Skeletal muscle cell (primary cell): ENCODE data around the gene OR6B2.

Source experiments
- DNase-seq: peaks from one replicate; pipeline ENCODE4 v3.0.0-alpha.2; 2010; ENCODE audit warnings: low read depth
- H3K4me3 ChIP-seq: 2 replicates; pipeline ENCODE4 v1.5.1; 2011; ENCODE audit warnings: low read depth, mild to moderate bottlenecking, control low read depth, low read length, moderate library complexity

Gene OR6B2

DNA sequence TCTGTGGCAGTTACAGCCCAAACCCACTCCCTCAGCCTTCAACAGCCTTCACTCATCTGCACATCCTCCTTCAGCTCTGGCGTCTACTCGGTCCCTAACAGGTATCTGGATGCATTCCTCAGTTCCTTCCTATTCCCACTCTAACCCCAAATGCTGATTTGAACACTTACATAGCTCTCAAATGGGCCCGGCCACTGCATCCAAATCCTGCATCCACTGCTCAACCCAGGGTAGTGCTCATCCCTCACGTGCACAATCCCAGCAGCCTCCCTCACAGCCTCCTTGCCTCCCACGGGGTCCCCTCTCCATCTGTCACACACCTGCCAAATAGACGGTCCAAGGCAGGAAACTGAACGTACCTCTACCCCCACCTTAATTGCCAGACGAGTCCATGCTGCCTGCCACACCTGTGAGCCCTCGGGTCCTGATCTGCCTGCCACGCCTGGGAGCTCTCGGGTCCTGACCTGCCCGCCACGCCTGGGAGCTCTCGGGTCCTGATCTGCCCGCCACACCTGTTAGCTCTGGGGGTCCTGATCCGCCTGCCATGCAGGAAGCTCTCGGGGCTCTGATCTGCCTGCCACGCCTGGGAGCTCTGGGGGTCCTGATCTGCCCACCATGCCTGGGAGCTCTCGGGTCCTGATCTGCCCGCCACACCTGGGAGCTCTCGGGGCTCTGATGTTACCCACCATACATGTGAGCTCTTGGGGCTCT lies 13.2 kb upstream of the OR6B2 start:
- no peak overlapping the region for H3K4me3 ChIP-seq
- DNase-seq: no peak

DNA sequence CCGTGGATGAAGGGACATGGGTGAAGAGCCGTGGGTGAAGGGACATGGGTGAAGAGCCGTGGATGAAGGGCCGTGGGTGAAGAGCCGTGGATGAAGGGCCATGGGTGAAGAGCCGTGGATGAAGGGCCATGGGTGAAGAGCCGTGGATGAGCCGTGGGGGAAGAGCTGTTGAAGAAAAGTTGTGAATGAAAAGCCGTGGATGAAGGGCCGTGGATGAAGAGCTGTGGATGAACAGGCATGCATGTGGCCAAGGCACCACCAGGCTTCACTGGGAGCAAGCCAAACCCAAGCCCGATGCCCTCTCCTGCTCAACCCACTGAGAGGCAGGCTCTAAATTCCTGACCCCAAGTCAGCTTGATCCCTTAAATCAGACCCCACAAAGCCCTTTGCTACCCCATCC lies 12.5 kb upstream of the OR6B2 start:
- DNase-seq: no peak
- no peak overlapping the region for H3K4me3 ChIP-seq

DNA sequence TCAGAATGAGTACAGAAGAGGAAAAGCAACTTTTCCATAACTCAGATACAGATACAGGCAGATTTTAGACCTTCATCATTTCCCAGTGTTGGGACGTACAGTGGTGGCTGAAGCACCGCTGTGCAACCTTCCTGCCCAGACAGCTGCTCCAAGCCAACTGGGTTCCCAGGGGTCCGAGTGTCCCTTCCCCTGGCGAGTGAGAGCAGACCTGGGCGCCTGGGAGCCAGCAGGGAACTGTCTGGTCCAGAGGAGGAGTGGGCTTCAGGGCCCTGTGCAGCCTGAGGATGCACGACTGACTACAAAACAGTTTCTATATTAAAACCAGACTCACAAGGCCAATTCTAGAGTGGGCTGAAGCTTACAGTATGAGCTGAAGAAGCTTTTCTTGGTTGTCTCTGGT lies 11.1 kb upstream of the OR6B2 start:
- no peak overlapping the region for H3K4me3 ChIP-seq
- no peak for DNase-seq

DNA sequence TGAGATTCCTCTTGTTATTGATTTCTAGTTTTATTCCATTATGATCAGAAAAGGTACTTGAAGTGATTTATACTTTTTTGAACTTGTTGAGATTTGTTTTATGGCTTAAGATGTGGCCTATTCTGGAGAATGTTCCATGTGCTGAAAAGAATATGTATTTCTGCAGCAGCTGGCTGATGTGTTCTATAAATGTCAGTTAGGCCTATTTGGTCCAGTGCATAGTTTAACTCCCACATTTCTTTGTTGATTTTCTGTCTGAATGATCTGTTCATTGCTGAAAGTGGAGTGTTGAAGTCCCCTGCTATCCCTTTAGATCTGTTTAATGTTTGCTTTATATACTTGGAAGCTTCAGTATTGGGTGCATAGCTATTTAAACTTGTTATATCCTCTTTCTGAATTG lies 7.1 kb upstream of the OR6B2 start:
- no peak for DNase-seq
- no peak overlapping the region for H3K4me3 ChIP-seq

DNA sequence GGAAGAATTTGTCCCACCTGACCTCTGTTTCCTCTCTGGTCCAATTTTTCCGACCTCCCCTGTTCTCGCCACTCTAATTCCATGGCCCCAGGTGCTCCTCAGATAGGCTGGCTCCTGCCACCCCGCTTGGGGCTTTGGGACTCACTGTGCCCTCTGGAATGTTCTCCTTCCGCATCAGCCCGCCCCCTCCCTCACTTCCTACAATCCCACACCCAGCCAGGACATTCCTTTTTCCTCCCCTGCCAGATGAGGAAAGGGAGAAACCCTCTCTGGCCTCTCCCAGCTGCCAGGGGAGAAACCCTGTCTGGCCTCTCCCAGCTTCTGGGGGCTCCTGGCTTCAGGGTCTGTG lies 3.1 kb upstream of the OR6B2 start:
- no peak overlapping the region for H3K4me3 ChIP-seq
- no peak for DNase-seq

DNA sequence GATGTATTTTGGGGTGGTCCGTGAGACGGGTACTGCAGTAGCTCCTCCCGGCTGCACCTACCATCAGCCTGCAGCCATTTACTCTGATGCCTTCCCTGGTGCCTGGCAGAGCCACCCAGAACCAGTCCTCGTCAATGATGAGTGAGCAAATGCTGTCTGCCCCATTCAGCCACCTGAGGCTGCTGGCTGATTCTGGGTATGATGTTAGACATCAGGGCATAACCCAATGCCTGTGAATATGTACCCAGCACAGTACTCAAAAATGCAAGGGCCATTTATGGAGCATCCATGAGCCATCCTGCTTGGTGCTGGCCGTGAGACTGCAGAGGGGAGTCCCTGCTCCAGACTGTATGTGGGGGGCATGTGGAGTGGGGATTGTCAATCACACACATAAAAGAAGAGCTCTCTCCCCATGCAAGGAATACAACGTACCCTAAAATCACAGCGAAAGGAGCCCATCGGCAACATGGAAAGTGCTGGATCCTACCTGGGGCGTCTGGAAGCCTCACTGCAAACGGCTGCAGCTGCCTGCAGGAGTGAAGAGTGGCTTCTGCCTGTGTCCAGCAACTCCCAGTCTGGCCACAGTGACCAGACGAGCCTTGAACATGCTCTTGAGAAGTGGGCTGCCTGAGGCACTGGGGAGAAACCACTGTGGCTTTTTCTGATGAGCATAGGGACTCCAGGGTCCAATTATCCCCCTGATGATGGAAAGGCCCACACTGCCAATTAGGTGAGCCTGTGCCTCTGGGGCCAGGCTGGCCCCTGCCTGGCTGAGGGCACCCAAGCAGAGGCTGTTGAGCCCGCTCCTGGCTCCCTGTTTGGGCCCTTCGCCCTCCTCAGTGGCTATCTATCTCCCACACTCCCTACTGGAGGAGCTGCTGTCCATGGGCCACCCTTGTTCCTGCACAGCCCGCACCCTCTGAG lies 2.4 kb upstream of the OR6B2 start:
- no peak overlapping the region for H3K4me3 ChIP-seq
- no peak for DNase-seq

DNA sequence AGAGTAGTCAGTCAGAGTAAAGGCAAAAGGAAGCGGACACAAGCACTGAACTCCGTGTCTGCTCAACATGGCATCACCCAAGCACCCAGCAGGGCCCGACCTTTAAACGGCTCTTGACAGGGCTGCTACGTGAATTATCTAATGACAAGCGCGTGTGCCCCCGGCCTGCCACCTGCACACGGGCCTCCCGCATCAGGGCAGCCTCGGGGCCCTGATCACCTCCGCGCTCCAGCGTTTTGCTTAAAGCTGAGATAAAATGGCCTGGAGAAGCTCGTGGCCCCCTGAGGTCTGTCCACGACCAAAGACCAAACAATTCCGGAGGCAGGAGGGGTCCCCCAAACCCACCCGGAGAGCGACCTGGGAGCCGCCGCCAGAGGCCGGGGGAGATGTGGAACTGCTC lies 5.5 kb downstream of the OR6B2 start:
- H3K4me3 ChIP-seq: peak overlapping the region; percentile 94
- no peak for DNase-seq

DNA sequence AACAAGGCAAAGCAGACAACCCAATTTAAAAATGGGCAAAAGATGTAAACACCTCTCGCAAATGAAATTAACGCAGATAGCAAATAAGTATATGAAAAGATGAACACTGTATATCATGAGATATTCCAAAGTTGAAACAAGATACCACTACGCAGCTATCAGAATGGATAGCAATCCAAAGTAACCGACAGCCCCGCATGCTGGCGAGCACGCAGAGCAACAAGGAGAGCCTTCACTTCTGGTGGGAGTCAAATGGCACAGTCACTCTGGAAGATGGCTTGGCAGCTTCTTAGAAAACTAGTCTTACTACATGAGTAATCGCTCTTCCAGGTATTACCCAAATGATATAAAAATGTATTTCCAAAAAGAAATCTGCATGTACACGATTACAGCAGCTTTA lies 6.4 kb downstream of the OR6B2 start:
- H3K4me3 ChIP-seq: peak overlapping the region; percentile 94
- DNase-seq: no peak

DNA sequence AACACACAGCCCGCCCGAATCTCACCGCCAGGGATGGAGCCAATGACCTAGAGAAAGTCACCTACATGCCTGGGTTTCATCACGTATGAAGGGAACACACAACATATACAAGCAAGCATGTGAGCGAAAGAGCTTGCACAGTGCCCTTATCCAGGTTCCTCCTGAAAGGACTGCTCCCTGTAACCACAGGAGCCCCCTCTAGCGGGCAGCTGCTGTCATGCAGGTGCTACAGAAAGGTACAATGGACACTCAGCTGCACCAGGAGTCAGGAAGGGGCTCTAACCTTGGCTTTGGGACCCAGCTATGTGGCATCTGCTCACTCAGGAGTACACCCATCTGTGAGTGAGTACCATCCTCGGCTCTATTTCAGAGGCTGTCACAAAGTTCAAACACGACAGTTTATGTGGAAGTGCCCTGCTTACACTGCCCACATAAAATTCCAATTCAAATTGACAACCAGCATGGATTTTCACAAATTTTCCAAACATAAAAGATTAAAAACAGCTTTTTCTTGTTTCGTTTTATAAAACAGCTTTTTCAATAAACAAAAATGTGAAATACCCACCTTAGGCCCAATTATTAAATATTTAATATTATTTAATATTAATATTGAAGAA lies 8.6 kb downstream of the OR6B2 start:
- H3K4me3 ChIP-seq: no peak overlapping the region
- peak; percentile 17 for DNase-seq

DNA sequence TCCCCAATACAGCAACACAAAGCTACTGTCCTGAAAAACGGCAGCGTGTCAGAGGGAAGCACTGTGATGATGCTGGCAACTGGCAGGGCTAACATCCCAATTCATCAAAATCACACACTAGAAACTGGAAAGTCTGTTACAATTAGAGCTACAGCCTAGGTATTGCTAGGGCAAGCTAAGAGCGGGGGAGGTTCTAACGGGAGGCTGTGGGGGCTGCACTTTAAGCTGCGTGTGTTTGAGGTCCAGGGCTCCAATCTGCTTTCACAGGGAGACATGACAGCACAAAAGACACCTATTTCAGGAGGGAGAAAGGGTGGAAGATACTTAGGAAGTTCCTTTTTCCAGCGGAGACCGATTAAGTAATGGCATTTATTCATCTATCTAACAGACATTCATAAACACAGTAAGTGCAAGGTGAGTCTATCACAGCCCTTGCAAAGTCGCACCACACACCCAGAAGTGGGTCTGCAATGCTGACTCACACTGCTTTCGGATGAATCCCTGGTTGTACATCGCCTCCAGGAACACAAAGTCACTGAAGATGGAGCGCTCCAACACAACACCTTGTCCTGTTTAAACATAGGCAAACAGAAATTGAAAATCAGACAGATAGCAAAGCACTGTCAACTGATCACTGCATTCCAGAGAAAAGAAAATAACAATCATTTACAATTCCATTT lies 12.0 kb downstream of the OR6B2 start:
- no peak for DNase-seq
- H3K4me3 ChIP-seq: no peak overlapping the region

DNA sequence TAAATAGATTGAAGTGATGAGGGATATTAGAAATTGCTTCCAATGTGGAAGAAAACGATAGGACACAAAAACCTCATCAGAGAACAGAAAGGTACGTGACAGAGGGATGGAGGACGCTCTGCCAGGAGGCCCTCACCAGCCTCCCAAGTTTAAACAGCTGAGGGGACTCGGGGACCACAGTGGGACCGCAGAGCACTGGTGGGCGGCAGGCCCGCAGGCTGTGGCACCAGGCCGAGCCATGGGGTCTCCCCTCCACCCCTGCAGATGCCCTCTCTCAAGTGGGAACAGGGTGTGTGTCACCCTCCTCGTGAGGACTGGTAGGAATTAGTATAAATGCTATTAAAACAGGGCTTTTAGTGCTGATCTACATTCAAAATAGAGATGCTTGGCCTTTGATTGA lies 15.9 kb downstream of the OR6B2 start:
- DNase-seq: no peak
- H3K4me3 ChIP-seq: no peak overlapping the region

DNA sequence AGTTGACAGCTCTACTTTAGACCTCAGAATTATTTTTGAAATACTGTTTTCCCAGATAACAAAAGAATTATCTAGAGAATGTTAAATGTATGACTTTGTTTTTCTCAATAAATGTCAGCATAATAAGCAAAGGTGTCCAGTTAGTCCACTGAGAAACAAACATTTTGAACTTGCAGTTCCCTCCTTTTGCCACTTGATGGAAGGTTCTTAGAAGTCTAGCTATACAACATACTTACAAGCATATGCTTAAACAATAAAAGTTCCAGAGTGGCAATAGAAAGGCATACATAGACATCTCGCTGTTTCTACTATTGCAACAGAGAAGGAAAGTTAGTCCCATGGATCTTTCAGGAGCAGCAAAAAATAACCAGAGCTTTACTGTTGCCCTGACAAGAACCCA lies 16.9 kb downstream of the OR6B2 start:
- H3K4me3 ChIP-seq: no peak overlapping the region
- DNase-seq: no peak

DNA sequence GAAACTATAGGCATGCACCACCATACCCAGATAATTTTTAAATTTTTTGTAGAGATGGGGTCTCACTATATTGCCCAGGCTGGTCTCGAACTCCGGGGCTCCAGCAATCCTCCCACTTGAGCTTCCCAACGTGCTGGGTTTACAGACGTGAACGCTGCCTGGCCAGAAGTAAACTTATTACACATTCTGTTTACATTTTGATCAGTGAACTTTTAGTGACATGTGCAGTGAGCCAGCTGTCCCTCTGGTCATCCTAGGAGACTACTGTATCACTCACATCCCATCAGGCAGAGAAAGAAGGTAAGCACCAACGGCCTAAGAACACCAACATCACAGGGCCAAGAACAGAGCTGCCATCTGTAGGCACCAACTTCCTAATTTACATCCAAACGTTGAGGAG lies 27.2 kb downstream of the OR6B2 start:
- DNase-seq: no peak

DNA sequence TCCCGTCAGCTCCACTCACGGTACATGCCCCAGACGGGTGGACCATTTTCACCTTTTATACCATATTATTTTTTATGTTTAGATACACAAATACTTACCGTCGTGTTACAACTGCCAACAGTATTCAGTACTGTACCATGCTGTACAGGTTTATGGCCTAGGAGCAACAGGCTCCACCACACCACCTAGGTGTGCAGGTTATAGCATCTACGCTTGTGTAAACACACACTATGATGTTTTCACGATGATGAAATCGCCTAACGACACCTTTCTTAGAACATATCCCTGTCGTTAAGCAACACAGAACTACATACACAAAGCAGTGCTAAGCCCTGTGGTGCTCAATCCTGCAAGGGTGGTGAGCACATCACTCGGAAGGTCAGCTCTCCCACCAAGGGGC lies 29.6 kb downstream of the OR6B2 start:
- no peak overlapping the region for H3K4me3 ChIP-seq
- DNase-seq: no peak

More for the DNA sequence above, 27.2 kb downstream of the OR6B2 start:
- no peak overlapping the region for H3K4me3 ChIP-seq

DNA sequence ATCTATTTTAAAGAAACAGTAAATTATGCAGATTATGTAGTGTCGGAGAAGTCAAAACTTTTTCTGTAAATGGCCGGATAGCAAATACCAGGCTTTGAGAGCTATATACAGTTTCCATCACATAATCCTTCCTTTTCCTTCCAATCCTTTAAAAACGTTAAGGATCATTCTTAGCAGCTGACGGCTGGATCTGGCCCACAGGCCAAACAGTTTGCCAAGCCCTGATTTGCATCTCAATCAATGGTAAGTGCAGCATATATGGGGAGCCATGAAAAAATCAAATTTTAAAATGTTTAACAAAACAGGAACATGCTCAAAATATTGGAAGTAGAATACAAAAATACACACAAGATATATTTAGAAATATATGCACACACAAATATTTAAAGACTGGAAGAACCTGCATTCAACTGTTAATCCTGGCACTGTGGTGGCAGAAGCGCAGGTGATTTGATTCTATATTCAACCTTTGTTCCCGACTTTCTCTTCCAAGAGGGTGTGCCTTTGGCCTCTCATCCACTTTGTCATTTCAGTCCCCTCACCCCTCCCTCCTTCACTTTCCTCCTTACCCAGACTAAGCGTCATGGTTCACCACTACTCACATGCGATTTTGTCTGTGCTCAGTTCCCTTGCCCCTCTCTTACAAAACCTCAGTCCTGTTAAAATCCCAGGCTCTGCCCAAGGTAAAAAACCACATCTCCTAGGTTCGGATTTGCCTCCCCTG lies 32.4 kb downstream of the OR6B2 start:
- no peak for DNase-seq

DNA sequence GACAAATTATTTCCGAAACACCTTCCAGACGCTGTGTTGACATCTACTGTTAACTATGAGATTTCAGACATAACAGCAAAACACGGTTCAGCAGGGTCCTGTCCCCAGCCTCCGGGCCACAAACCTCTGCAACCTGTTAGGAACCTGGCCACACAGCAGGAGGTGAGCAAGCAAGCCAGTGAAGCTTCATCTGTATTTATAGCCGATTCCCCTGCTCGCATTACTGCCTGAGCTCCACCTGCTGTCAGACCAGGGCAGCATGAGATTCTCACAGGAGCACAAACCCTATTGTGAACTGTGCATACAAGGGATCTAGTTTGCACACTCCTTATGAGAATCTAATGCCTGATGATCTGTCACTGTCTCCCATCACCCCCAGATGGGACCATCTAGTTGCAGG lies 36.1 kb downstream of the OR6B2 start:
- H3K4me3 ChIP-seq: no peak overlapping the region
- DNase-seq: no peak

More for the DNA sequence above, 32.4 kb downstream of the OR6B2 start:
- H3K4me3 ChIP-seq: no peak overlapping the region

DNA sequence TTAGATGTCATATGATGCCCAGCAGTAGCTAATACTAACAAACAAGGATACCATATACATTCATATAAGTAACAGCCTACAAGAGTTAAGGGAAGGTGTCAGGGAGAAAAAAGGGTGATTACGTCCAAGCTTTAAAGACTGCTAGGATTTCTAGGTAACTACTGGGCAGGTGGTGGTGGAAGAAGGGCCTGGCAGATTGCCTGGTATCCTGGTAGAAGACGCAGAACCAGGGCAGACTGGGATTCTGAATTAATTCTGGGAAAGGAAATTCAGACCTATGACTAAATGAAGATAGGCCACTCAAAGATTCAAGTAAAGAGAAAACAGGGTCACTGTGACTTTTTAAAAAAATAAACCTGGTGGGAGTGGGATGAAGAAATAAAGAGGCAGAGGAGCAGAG lies 36.9 kb downstream of the OR6B2 start:
- no peak for DNase-seq
- no peak overlapping the region for H3K4me3 ChIP-seq

DNA sequence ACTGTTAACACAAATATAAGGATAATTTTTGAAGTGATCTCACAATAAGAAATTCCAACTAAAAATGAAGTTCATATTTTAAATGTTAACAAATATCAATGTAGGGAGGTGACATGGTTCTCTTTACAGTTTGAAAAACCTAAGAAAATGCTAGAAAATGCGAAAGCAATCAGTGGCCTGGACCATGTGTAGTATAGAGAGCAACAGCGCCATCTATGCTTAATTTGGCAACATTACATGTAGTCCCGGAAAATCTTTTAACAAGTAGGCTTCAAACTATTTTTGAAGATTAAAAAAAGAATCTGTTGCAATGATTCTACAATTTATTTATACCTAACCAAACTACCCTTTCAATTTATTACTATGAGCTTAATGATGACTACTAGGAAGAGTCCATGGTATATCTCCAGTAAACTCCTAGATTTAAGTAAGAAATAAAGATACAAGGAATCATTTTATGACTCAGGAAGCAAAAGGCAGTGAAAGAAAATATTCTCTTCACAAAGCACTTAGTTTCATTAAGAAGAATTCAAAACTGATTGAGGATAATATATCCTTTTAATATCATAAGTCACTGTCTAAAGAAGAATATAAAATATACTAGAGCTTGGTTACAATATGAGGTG lies 38.4 kb downstream of the OR6B2 start:
- DNase-seq: peak; percentile 18
- no peak overlapping the region for H3K4me3 ChIP-seq

DNA sequence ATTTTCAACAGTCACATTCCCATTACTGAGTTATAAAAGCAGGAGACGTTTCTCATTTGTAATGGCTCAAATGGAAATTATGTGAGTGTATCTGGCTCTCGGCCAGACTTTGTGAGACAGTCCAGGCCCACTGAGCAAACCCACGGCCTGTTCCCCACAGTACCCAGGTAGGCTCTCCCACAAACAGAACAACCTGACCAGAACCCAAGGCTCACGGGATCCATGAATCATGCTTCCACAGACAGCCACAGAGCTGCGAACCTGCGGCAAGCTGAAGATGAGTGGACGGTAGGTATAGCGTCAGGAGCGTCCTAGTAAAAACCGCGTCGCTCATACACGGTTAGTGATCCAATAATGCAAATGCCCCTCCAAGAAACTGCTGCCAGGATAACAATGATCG lies 39.3 kb downstream of the OR6B2 start:
- no peak for DNase-seq
- no peak overlapping the region for H3K4me3 ChIP-seq
